HuH-7 (cell line): ENCODE data around the gene CROT.
"Not testable (repeated sequence)": the region's sequence is repeated elsewhere in the genome, so short reads cannot be mapped to it uniquely, and the experiment has no call there.

Experiments
- DNase-seq: peaks from one replicate; pipeline ENCODE4 v3.0.0; 2011; ENCODE audit warnings: low spot score

The CROT gene

DNA sequence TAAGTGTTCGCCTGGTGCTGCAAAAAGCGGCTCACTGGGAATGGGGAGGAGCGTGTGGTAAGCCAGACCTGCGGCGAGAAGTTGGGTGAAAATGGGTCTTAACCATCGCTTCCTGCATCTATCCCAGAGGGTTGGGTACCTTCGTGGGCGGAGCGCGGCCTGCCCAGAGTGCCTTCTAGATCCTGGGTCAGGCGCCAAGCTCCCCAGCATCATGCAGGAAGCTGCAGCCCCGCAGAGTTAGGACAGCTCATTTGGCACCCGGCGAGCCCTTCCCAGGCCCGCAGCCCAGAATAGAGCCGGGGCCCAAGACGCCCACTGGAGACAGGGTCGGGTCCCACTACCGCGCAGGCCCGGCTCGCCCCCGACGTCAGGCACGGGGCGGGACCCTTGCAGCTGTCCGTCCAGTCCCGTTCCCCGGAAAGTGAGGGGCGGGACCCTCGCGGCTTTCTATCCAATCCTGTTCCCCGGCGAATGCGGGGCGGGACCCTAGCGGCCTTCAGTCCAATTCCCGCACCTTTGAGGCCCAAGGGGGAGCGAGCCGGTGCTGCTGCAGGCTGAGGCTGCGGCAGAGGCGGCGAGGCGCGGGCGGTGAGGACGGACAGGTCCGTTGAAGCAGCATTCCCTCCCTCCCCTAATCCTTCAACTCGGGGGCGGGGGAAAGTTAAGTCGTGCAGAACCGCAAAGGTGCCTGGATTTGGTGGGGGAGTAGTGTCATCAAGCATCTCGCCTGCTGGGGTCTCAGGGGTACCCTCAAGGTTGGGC is at the start of gene CROT:
CROT (plus strand) TSS at position 499 of the 762 bp plus-strand sequence. CDS start 3,405 bp downstream, outside the sequence.
- DNase-seq, result peak; percentile 86

- DNase-seq, result no peak
Observed at GRCh38 chr7:87300756-87301155, 44.7 kb upstream of the CROT start.

GRCh38 chr7:87310790-87311419 is 34.6 kb upstream of the CROT start:
- no peak for DNase-seq

DNA sequence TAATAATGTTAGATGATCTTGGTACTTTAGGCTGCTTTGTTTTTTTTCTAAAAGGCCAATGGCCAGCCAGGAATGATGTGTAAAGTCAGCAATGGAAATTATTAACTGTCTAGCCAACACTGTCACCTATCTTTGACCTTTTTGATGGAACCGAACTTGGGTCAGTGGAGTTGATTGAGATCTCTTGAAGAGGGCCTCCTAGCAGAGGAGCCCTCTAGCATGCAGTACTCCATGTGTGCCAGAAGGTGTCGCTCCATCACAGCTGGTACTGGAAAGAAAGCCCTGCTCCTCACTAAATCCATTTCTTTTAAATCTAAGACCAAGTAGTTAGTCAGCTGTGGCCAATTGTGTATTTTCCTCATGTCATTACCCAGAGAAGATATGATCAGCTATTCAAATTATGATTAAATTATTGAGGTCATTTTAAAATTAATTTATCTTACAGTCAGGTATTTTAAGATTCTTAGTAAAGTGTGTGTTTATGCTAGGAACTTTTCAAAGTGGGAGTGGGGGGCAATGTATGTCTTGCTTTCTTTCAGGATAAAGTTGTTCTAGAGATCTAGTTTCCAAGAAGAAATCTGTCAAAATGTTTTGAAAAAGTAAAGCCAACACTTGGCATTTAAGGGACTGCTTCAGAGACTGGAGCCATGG is 33.1 kb upstream of the CROT start:
- DNase-seq, result peak; percentile 44

DNA sequence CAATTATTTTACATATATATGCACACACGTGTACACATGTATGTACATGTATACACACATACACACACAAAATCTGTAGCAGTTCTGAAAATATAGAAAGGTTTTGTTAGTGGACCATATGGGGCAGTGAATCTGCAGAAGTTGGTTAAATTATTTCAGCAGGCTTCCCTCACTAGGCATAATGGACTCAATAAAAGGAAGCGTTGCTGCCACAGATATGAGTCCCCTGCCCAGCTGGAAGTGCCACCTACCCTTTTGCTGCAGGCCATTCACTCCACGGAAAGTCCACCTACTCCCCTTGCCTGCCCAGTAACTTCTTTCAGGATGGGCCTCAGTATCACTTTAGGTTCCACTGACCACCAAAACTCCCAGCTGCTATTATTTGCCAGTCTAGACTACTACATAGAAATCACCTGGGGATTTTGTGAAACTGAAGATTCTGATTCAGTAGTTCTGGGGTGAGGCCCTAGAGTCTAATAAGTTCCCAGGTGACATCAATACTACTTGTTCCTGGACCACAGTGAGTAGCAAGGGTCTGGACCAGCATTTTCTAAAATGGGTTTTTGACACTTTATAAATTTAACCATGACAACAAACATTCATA is 29.3 kb upstream of the CROT start:
- DNase-seq, result no peak

GRCh38 chr7:87316846-87317552 is 28.5 kb upstream of the CROT start:
- no peak for DNase-seq

- DNase-seq, result no peak
Observed at GRCh38 chr7:87317691-87318245, 27.7 kb upstream of the CROT start.

DNA sequence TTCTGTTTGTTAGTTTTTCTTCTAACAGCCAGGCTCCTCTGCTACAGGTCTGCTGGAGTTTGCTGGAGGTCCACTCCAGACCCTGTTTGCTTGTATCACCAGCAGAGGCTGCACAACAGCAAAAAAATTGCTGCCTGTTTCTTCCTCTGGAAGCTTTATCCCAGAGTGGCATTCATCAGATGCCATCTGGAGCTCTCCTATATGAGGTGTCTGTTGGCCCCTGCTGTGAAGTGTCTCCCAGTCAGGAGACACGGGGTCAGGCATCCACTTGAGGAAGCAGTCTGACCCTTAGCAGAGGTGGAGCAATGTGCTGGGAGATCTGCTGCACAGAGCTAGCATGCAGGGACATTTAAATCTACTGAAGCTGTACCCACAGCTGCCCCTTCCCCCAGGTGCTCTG is 26.7 kb upstream of the CROT start:
- DNase-seq, result no peak

GRCh38 chr7:87319154-87319581 is 26.3 kb upstream of the CROT start:
- DNase-seq, result not testable (repeated sequence)

DNA sequence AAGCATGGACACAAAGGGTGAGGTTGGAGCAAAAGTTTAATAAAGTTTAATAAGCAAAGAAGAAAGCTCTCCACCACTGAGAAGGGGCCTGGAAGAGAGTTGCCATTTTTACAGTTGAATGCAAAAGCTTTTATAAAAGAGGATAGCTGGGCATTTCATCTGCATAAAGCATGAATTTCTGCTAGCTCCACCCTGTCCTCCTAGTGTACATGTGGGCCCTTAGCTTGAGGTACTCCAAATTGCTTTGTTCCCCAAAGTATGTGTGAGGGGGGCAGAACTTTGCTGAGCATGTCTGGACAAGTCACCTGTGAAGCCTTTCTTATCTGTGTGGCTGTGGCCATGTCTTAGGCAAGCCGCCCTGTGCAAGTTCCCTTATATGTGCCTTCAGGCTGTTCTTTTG is 22.6 kb upstream of the CROT start:
- DNase-seq, result no peak

GRCh38 chr7:87325576-87326370 is 19.7 kb upstream of the CROT start:
- DNase-seq, result no peak

- no peak for DNase-seq
Observed at GRCh38 chr7:87328281-87328680, 17.2 kb upstream of the CROT start.

DNA sequence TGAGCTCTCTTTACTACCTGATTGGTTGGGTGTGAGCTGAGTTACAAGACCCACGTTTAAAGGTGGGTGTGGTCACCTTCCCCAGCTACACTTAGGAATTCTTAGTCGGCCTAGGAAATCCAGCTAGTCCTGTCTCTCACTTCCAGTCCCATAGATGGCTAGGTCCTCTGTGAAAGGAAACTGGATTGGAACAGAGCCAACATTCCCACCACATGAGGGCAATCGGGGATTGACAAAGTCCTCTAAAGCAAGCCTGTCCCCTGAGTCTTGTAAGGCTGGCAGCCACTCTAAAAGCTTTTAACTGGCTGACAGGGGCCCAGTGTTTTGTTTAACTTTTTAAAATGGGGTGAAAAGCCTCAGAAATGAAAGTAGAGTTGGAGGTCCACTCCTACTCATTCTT is 15.1 kb upstream of the CROT start:
- no peak for DNase-seq

- no peak for DNase-seq
Observed at GRCh38 chr7:87330942-87331341, 14.5 kb upstream of the CROT start.

DNA sequence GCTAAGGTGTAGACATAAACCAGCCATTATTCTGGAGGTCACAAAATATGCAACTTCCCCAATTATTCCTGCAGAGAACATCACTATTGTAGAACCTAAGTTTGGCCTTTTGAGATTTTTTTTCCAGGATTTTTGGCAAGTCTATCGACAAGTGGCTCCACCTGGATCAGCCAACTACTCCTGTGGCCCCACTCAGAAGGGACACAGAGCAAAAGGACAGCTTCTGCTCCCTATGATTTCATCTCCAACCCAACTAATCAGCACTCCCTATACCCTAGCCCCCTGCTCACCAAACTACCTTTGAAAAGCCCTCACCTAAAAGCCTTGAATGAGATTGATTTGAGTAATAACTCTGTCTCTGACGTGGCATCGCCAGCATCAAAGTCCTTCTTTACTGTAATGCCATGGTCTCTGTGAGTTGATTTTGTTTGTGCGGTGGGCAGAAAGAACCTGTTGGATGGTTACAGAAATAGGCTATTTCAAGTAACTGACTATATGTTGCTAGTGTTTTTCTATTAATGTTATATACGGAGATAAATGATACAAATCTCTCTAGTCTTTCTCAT is 13.7 kb upstream of the CROT start:
- no peak for DNase-seq

- DNase-seq, result no peak
Observed at GRCh38 chr7:87332321-87332720, 13.1 kb upstream of the CROT start.

DNA sequence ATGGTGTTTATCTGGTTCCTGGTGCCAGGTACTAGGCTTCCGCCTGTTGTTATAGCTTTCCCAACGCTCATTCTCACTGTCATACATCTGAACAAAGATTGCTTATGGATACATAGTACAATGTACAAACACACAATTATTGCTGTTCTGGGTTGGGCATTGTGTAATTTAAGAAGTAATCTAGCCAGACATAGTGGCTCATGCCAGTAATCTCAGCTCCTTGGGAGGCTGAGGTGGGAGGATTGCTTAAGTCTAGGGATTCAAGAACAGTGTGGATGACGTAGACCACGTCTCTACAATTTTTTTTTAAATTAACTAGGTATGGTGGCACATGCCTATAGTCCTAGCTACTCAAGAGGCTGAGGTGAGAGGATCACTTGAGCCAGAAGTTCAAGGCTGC is 9.3 kb upstream of the CROT start:
- DNase-seq, result no peak

DNA sequence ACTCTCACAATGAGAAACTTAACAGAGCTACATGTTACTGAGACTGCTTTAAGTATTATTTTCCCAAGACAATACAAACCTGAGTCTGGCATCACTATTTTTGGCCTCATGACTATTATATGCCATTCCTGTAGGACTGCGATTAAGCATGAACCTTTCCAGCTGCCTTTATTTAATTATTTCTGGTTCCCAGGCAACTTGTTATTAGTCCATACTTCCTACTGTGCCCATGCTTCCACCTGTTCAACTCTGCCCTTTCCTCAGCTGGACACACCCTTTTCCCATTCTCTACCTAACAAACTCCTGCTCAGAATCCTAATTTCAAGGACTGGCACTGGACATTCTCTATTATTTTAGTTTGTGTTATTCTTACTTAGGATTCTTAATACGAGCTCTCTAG is 8.1 kb upstream of the CROT start:
- no peak for DNase-seq

- DNase-seq, result peak; percentile 27
Observed at GRCh38 chr7:87339373-87339897, 6.0 kb upstream of the CROT start.

GRCh38 chr7:87341441-87341840 is 4.0 kb upstream of the CROT start:
- no peak for DNase-seq
